Measurements from ENCODE around the gene DACT3.

GRCh38 chr19:46615966-46616365 lies 45.0 kb downstream of the DACT3 start:
- no peak for TF ChIP-seq CTCF (IDR thresholded peaks at IDR 0.05)
- TF ChIP-seq ZFX (IDR thresholded peaks at IDR 0.05; ENCODE audit: borderline replicate concordance): no peak
